NCI-H146 treated with DMSO at 0.1 percent for 48 hours (cell line): Measurements from ENCODE around the gene PLIN4.
"Not testable (repeated sequence)": the region's sequence is repeated elsewhere in the genome, so short reads cannot be mapped to it uniquely, and the experiment has no call there.

Source experiments
- DNase-seq: peaks from one replicate; lab custom pipeline; 2025; ENCODE audit not compliant: unreplicated experiment; lab: John Stamatoyannopoulos, UW

The PLIN4 gene

DNA sequence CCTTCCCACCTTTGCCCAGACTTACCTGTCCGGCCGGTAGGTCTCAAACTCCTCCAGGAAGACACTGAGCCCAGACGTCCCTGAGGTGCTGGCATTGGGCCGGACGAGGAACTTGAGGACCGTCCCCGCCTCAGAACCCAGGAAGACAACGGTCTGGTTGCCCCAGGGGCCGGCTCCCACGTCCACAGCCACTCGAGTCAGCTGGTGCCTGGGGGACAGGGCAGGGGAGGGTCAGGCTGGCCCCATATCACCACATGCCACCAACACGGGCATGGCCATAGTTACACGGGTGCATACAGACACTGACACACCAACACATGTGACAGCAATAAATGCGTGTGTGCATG lies 29.9 kb upstream of the PLIN4 start:
- DNase-seq: no peak

- no peak for DNase-seq
Observed at GRCh38 chr19:4547303-4548237, 29.3 kb upstream of the PLIN4 start.

DNA sequence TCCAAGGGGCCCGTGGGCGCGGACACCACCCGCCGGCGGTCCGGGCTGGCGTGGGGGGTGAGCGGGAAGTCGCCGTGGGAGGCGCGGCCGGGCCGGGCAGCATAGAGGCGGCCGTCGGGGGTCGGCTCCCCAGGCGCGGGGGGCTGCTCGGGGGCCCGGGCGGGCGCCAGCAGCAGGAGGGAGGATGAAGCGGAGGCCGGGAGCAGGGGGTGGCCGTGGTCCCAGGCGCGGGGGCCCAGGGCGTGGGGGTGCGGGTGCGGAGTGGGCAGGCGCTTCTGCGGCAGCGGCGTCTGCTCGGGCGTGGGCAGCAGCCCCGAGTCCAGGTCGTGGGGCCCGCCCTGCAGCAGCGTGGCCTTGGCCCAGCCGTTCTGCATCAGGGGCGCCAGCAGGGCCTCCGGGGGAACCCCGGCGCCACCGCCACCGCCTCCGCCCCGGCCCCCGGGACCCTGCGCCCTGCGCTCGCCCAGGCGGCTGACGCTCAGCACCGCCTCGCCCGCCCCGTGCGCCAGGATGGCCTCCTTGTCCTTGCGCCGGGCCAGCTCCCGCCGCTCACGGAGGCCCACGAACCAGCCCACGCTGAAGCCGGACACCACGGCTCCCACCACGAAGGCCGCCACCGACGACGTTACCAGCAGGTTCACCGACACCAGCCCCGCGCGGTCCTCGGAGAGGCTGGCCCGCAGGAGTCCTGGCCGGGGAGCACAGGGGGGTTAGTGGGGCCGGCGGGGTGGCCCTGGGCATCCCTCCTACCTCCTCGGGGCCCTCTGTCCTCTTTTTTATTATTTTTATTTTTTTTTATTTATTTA lies 25.8 kb upstream of the PLIN4 start:
- no peak for DNase-seq

DNA sequence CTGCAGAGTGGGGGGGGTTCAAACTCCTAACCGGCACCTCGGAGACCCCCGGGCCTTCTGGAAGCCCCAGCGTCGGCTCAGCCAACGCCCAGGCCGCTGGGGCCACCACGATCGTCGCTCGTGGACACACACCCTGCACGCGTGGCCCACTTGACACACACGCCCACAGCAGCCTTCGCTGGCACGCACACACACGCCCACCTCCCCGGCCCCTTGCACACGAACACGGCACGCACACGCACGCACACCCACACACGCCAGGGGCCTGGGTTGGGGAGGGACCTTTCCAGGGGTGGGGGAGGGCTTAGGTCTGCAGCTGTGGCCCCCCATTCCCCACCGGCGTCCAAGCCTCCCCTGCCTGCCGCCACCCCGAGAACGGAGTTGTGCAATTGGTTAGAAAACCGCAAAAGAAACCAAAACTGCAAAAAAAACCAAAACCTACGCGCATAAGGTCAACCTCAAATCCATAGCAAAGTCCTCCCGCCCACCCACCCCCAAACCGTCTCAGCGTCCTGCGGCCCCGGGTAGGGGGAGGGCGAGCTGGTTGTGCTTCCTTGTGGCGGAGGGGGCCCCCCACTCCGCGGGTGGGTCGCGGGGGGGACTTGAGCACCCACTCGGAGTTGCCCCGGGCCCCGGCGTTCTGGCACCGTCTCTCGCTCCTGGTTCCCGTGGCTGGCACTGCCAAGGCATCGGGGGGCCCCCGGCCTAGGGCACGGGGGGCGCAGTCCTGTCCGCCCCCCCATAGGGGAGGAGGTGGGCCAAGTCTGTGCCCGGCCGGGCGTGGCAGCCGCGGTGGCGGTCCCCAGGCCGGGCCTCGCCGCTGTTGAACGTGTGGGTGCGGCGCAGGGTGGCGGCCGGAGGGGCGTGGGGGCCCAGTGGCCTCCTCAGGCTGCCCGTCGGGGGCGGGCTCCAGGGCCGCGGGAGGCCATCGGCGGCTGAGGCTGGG lies 24.9 kb upstream of the PLIN4 start:
- no peak for DNase-seq

GRCh38 chr19:4541806-4542145 lies 23.5 kb upstream of the PLIN4 start:
- DNase-seq: not testable (repeated sequence)

GRCh38 chr19:4541114-4541805 lies 23.0 kb upstream of the PLIN4 start:
- no peak for DNase-seq

DNA sequence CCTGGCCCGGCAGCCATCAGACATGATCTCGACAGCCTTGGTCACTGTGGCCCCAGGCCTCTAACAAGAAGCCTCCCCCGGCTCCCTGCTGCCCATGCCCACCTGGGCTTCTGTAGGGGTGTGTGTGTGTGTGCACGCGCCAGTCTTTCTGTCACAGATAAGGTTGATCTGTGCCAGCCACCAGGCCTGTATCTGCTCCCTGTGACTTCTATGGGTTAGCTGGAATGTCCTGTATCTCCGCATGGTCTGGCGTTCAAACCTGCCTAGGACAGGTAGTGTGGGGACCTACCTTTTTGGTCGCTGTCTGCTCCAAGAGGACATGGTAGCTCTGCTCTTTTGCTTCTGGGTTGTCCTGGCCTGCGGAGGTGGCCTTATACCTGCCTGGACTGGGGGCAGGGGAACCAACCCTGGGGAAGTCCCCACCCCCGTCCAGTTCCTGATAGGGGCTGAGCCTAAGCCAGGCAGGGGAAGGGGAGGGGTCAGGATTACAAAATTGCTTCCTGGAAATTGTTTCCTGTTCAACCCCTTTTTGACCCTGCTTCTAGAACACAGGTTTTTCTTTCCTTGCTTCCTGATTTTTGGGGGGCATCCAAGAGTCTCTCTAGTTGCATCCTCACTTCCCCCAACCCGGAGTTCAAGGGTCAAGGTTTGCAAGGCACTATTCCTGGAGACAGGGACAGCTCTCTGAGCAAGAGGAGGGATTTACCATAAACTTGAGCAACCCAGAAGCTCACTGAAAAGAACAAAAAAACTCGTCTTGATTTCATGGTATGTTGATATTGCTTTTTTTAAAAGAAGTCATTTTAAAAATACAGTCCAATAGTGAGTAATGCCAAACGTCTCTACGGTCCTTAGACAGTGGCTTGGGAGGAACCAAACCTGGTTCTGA lies 21.7 kb upstream of the PLIN4 start, which contains the start of gene LRG1:
TSS of gene LRG1 (minus strand) at position 344 of the 889 bp plus-strand sequence. CDS start at position 321, 23 bp downstream.
- no peak for DNase-seq

GRCh38 chr19:4539169-4539692 lies 20.9 kb upstream of the PLIN4 start:
- DNase-seq: no peak

DNA sequence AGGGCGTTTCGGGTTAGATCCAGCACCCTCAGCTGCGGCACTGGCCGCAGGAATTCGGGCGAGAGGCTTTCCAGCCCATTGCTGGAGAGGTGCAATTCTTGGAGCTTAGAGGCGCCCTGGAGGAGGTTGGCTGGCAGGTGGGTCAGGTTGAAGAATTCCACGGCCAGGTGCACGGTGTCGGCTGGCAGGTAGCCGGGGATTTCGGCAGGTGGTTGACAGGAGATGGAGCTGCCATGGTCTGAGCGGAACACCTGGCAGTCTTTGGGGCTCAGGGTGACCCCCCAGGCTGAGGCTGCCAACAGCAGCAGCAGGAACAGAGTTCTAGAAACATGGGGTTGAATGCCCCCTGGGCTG lies 20.3 kb upstream of the PLIN4 start:
- DNase-seq: no peak

GRCh38 chr19:4537953-4538600 lies 19.8 kb upstream of the PLIN4 start:
- no peak for DNase-seq

GRCh38 chr19:4536798-4537197 lies 18.5 kb upstream of the PLIN4 start:
- DNase-seq: no peak

DNA sequence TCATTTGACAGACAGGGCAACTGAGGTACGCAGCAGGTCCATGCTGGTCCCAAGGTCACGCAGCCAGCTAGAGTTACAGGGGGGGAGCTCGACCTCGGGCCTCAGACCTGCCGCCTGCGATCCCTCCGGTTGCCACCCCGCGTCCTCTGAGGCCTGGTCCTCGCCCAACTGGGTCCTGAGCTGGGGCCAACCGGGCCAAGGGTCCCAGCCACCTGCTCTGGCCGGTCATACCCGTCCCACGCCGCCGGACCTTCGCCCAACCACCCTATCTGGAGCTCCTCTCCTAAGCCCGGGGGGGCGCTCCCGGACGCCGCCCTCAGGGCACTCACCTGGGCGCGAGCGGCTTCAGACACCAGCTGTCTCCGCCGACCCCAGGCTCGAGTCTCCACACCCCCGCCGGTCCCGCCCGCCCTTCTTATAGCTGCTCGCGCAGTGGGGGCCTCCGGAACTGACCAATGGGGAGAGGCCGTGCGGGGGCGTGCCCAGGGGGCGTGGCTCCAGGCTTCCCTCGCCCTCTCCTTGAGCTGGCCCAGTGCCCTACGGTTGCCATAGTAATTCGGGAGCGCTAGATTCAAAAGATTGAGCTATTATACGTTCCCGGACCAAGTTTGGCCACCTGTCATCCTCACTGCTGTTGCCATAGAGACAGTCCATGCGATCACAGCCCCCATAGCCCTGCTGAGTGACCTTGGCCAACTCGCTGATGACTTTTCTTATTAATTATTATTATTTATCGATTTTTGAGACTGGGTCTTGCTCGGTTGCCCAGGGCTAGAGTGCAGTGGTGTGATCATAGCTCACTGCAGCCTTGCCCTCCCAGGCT lies 16.8 kb upstream of the PLIN4 start, which contains the start of gene PLIN5:
TSS of gene PLIN5 (minus strand) at position 389 of the 823 bp plus-strand sequence. CDS start 1,150 bp downstream, outside the sequence.
- peak; percentile 83 for DNase-seq

DNA sequence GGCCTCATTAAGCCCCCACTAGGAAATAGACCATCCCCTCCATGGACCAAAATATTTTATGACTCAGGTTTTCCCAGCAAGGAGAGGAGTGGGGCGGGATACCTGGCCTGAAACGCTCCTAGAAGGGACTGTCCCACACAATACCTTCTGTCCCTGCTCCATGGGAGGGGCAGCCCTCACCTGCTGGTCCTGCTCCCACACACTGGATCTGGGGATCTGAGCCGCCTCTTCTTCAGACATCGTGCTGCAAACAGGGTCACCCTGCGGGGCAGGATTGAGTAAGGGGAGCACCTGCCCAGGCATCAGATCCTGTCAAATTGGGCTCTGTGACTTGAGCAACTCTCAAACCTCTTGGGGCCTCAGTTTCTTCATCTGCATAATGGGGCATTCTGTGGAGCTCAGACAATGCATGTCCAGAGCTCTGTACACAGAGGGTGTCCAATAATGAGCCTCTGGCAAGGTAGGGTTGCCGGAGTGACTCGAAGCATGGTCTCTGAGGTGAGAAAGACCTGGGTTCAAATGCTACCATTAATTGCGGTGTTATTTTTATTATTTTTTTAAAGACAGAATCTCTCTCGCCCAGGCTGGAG lies 15.6 kb upstream of the PLIN4 start:
- no peak for DNase-seq

DNA sequence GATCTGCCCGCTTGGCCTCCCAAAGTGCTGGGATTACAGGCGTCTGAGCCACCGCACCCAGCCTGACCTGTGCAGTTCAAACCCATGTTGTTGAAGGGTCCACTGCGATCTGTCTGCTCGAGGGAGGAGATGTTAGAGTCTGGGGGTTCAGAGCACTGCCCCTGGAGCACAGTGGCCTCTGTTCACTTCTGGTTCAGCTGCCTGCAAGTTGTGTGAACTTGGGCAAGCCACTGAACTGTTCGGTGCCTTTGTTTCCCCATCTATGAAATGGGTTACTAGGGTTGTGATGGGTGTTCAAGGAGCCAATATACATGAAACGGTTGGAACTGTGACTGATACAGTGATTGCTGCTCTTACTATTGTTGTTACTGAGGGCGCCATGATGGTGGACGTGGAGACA lies 15.0 kb upstream of the PLIN4 start:
- no peak for DNase-seq

DNA sequence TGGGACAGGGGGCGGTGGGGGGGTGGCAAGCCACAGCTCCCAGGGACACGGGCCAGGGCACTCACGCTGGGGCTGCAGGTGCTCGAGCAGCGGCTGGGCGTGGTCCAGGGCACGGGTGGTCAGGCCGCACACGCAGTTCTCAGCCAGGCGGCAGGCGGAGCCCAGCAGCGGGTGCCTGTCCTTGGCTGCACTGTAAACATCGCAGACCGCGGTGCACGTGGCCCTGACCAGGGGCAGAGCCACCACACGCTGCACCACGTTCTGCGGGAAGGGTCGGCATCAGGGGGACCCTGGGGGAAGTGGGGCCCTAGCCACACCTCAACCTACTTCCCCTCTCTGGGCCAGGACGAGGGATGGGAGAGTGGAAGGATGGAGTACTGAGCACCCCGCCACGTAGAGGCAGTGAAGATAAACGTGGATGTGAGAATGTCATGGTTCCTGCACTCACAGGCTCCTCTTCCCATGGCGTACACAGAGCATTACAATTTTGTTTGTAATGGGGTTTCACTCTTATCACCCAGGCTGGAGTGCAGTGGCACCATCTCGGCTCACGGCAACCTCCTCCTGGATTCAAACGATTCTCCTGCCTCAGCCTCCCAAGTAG lies 13.4 kb upstream of the PLIN4 start:
- no peak for DNase-seq

- no peak for DNase-seq
Observed at GRCh38 chr19:4529924-4530522, 11.7 kb upstream of the PLIN4 start.

DNA sequence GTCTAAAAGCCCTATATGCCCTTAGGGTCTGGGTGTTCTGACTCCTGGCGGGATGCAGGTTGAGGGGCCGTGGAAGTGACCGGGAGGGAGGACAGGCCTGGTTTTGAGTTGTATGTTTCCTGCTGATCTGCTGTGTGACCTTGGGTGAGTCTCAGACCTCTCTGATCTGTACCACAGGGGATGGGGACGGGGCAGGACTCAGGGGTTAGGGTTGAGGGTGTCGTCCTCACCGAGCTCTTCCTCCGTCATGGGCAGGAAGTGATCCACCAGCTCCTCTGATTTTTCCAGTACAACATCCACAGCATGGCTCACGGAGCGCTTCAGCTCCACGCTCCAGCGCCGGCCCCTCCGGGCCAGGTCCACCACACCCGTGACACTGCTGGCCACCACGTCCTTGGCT lies 10.6 kb upstream of the PLIN4 start:
- DNase-seq: no peak
